Esophagus squamous epithelium (tissue), 5 donors: Measurements from ENCODE around the gene ARHGEF17. TPM values are rescaled to one million over a fixed set of nuclear protein-coding genes. Genes with fewer than 3 reads are reported as not detected.

Experiments used
- DNase-seq: peaks from one replicate; lab custom pipeline; 2025; lab: John Stamatoyannopoulos, UW
- H3K27ac ChIP-seq, 4 donors: fragments of 200-600 bp; sonication (generic); one replicate each; pipeline ENCODE4 v1.5.1; 2016 to 2019; ENCODE audit warnings: mild to moderate bottlenecking in 1 of 4
- H3K27me3 ChIP-seq, 4 donors: fragments of 200-600 bp; sonication (generic); 1 replicate in 3 of 4; 2 replicates in 1 of 4; pipeline versions ENCODE4 v1.5.1 to v1.6.0; 2017 to 2021; ENCODE audit warnings: antibody characterized with exemption in 1 of 4
- H3K36me3 ChIP-seq, 3 donors: fragments of 200-600 bp; sonication (generic); one replicate each; pipeline ENCODE4 v1.5.1; 2016 to 2019
- H3K4me1 ChIP-seq, 3 donors: fragments of 200-600 bp; sonication (generic); one replicate each; pipeline ENCODE4 v1.5.1; 2017 to 2019
- H3K4me3 ChIP-seq, 4 donors: fragments of 200-600 bp; sonication (generic); 1 replicate in 3 of 4; 2 replicates in 1 of 4; pipeline ENCODE4 v1.5.1; 2016 to 2019; ENCODE audit warnings: mild to moderate bottlenecking in 2 of 4, moderate library complexity in 1 of 4
- H3K9me3 ChIP-seq, 3 donors: fragments of 200-600 bp; sonication (generic); one replicate each; pipeline ENCODE4 v1.5.1; 2016 to 2019
- CTCF ChIP-seq, 6 experiments: fragments of 450-650 bp in 4 of 6; fragments of 200-600 bp in 2 of 6; sonication (generic) in 2 of 6; IDR thresholded peaks; one replicate each; pipeline ENCODE4 v1.5.1; 2016 to 2019; ENCODE audit warnings: antibody characterized with exemption in 6 of 6, mild to moderate bottlenecking in 4 of 6, moderate library complexity in 4 of 6
- POLR2A ChIP-seq, 4 donors: fragments of 450-650 bp; IDR thresholded peaks; one replicate each; pipeline ENCODE4 v1.6.1; 2017; ENCODE audit warnings: antibody characterized with exemption in 4 of 4, mild to moderate bottlenecking in 4 of 4, moderate library complexity in 3 of 4
- WGBS, 2 donors: methylation state at CpG; one replicate each; pipeline ENCODE4 v1.1.5; 2018; 5-methylcytosine and 5-hydroxymethylcytosine counted together
- intact Hi-C: fragments of 100-400 bp; cut with DNase I; formaldehyde crosslinking; loops from one replicate; pipeline ENCODE4 v1.15.0; 2022
- total RNA-seq, 4 donors: library from RNA; depleted of rRNA; stranded (reverse); fragments of >200 nt; gene quantifications; one replicate each; pipeline ENCODE4 v1.1.0, GENCODE V29; 2016
- donor health status: DM: yes; HTN: yes; CAD: no.

ARHGEF17 gene
- total RNA-seq, 4 donors from 2014 or later, result 3.2 to 23.1 (median 5.4) TPM

GRCh38 chr11:73372375-73372993 lies 64.4 kb downstream of the ARHGEF17 start:
- 61 to 86% methylated on average over 2 to 4 of the region's 6 CpGs for WGBS, 2 donors
- TF ChIP-seq CTCF (IDR thresholded peaks at IDR 0.05) (no peak), POLR2A (IDR thresholded peaks at IDR 0.05) (no peak)
- Histone ChIP-seq H3K27me3 (no peaks in the 10 kb centered on the region), H3K4me3 (no peak overlapping the region), H3K36me3 (no peaks in the 10 kb centered on the region), H3K4me1 (peaks cover 6 to 17% (median 10%) of the 10 kb centered on the region in 3 donors), H3K27ac (no peak overlapping the region), H3K9me3 (no peaks in the 10 kb centered on the region)
- intact Hi-C loops, result no loop called here
- no peak for DNase-seq

- Histone ChIP-seq H3K9me3 (no peaks in the 10 kb centered on the region), H3K27me3 (no peaks in the 10 kb centered on the region), H3K27ac (no peak overlapping the region), H3K36me3 (no peaks in the 10 kb centered on the region), H3K4me3 (no peak overlapping the region), H3K4me1 (peaks cover 8 to 31% (median 14%) of the 10 kb centered on the region in 3 donors)
- intact Hi-C loops, result no loop called here
- TF ChIP-seq POLR2A (IDR thresholded peaks at IDR 0.05) (no peak), CTCF (IDR thresholded peaks at IDR 0.05) (no peak)
- DNase-seq, result no peak
- WGBS, 2 donors, result 57 to 67% methylated on average over 1 of the region's 4 CpGs
Observed at GRCh38 chr11:73374151-73374550, 66.1 kb downstream of the ARHGEF17 start.

- TF ChIP-seq POLR2A (IDR thresholded peaks at IDR 0.05) (no peak), CTCF (IDR thresholded peaks at IDR 0.05) (no peak)
- Histone ChIP-seq H3K36me3 (no peaks in the 10 kb centered on the region), H3K27ac (peak overlapping the region; percentile 87 to 94 (median 92)), H3K9me3 (no peaks in the 10 kb centered on the region), H3K4me1 (peaks cover 8 to 43% (median 14%) of the 10 kb centered on the region in 3 donors), H3K4me3 (peak overlapping the region in 3 of 4 donors; percentile 63 to 85 (median 72)), H3K27me3 (no peaks in the 10 kb centered on the region)
- intact Hi-C loops, result no loop called here
- WGBS, 2 donors, result 48 to 59% methylated on average over 5 of the region's 6 CpGs
- no peak for DNase-seq
Observed at GRCh38 chr11:73375830-73376159, 67.7 kb downstream of the ARHGEF17 start.

- no peak for DNase-seq
- no peaks in the 10 kb centered on the region for H3K9me3 ChIP-seq
- H3K4me3 ChIP-seq, result peak within 1 kb of the TSS; percentile 63 to 95 (median 78)
- TF ChIP-seq CTCF (IDR thresholded peaks at IDR 0.05) (peak; percentile 86 to 98 (median 94)), POLR2A (IDR thresholded peaks at IDR 0.05) (peak in 3 of 4 donors; percentile 87 to 97 (median 88))
- intact Hi-C loops, result no loop called here
- H3K4me1 ChIP-seq, result peaks cover 8 to 47% (median 14%) of the 10 kb centered on the region in 3 donors
- no CpG with 5 or more reads among the region's 96 CpGs for WGBS, 2 donors
- peak within 1 kb of the TSS; percentile 87 to 94 (median 92) for H3K27ac ChIP-seq
- no peaks in the 10 kb centered on the region for H3K27me3 ChIP-seq
- H3K36me3 ChIP-seq, result no peaks in the 10 kb centered on the region
Observed at GRCh38 chr11:73376160-73376802, 68.2 kb downstream of the ARHGEF17 start, which contains the start of gene RELT. TSS of gene RELT (plus strand) at chr11:73376399. CDS start at chr11:73389137, 12,738 bp downstream.
